Stimulated activated effector memory CD8-positive, alpha-beta T cell treated with anti-CD3 and anti-CD28 coated beads, Interleukin-12 subunit alpha, Interleukin-12 subunit beta, amount 100 ng/mL, for 72 hours (primary cell): ENCODE results near the gene SH3RF3.

Experiments
- ATAC-seq: fragments of 150-1000 bp; cut with Tn5 transposase; 2 replicates; pipeline ENCODE4 v1.10.0; 2021
- DNase-seq, 2 donors: peaks; one replicate each; pipeline ENCODE4 v3.0.0; 2021 to 2022; ENCODE audit warnings: low spot score in 2 of 2
- H3K27ac Mint-ChIP-seq: one replicate; pipeline ENCODE4 v1.8.0; 2022; ENCODE audit warnings: mild to moderate bottlenecking, mixed read lengths
- H3K36me3 Mint-ChIP-seq: one replicate; pipeline ENCODE4 v1.8.0; 2022; ENCODE audit warnings: mild to moderate bottlenecking, mixed read lengths
- H3K4me1 Mint-ChIP-seq: one replicate; pipeline ENCODE4 v1.8.0; 2022; ENCODE audit warnings: mixed read lengths
- H3K4me3 Mint-ChIP-seq: one replicate; pipeline ENCODE4 v1.8.0; 2022; ENCODE audit warnings: mild to moderate bottlenecking, mixed read lengths
- H3K9me3 Mint-ChIP-seq: one replicate; pipeline ENCODE4 v1.8.0; 2022; ENCODE audit warnings: mixed read lengths

The SH3RF3 gene

DNA sequence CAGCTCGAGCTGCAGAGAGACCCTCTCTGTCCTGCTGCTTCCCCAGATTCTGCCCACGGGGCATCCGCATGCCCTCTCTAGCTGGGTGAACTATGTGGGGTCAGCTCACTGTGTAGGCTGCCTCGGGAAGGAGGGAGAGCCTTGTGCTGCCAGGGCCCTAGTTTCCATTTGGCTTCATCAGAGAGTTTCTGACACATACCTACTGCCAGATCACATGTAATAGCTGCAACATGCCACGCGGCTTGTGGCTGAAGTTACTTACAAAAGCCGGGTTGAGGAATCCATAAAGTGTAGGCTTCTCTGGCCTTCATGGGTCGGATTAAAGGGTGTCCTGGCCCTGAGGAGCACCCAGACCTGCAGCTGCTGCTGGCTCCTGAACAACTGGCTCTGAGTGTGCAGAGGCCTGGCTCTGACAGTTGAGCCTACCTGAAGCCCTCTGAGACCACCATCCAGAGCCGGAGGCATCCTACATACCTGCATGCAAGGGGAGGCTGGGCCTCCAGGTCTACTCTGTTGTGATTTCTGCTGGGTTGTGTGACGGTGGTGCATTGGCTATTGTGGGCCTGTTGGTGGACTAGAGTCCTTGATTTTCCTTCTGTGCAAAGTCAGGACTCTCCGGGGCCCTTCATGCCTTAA, 130.0 kb downstream of the SH3RF3 start:
- DNase-seq: no peak
- no peaks in the 10 kb centered on the region for H3K36me3 Mint-ChIP-seq
- no peaks in the 10 kb centered on the region for H3K9me3 Mint-ChIP-seq
- H3K4me1 Mint-ChIP-seq: no peaks in the 10 kb centered on the region
- H3K4me3 Mint-ChIP-seq: no peak overlapping the region
- ATAC-seq: no peak
- H3K27ac Mint-ChIP-seq: no peak overlapping the region

DNA sequence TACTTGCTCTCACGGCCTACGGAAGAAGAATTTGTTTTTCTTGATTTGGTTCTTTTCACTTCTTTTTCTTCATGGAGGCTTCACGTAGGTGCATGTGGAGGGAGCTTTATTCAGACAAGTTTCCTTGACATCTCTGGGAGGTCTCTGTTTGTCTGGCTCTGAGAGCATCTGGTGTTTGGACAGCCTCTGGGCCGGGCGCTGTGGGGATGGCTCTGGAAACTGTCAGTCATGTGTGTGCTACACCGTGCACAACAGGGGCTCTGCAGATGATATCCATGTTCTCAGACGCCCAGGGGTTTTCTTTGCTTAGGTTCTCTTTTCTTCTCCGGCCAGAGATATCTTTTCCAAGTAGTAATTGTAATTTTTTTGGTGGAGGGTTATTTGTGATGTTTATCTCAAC, 130.7 kb downstream of the SH3RF3 start:
- H3K36me3 Mint-ChIP-seq: no peaks in the 10 kb centered on the region
- H3K4me1 Mint-ChIP-seq: no peaks in the 10 kb centered on the region
- H3K27ac Mint-ChIP-seq: no peak overlapping the region
- ATAC-seq (no peak), DNase-seq (no peak)
- no peak overlapping the region for H3K4me3 Mint-ChIP-seq
- H3K9me3 Mint-ChIP-seq: no peaks in the 10 kb centered on the region

DNA sequence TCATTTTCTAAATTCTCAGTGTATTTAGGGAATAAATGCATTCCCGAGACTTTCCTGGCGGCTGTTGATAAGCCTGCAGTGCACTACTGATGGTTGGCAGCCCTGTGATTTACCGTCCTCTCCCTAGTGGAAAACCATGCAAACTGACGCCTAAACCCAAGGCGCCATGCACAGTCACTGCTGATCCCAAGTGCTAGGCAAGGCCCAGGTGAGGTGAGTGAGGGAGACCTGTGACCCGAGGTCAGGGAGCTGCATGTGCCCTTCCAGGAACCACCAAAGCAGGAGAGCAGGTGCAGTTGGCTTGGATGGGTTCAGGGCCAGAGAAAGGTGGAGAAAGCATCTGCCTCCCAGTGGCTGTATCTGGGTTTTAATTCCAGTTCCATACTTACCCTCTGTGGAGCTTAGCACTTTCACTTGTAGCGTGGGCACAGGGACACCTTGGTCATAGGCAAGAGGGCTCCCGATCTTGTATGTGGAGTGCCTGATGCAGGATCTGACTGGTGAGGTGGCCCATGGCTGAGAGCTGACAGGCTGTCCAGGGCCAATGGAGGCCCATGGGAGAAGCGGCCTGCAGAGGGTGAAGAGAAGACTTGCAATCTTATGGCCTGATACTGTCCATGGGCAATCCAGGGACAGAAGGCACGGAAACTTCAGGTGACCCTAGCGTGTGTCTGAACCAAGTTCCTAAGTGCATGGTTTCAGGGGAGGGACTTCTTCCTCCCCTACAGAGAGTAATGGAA, 131.3 kb downstream of the SH3RF3 start:
- no peaks in the 10 kb centered on the region for H3K4me1 Mint-ChIP-seq
- DNase-seq (no peak), ATAC-seq (no peak)
- no peak overlapping the region for H3K4me3 Mint-ChIP-seq
- no peaks in the 10 kb centered on the region for H3K36me3 Mint-ChIP-seq
- no peaks in the 10 kb centered on the region for H3K9me3 Mint-ChIP-seq
- H3K27ac Mint-ChIP-seq: no peak overlapping the region

DNA sequence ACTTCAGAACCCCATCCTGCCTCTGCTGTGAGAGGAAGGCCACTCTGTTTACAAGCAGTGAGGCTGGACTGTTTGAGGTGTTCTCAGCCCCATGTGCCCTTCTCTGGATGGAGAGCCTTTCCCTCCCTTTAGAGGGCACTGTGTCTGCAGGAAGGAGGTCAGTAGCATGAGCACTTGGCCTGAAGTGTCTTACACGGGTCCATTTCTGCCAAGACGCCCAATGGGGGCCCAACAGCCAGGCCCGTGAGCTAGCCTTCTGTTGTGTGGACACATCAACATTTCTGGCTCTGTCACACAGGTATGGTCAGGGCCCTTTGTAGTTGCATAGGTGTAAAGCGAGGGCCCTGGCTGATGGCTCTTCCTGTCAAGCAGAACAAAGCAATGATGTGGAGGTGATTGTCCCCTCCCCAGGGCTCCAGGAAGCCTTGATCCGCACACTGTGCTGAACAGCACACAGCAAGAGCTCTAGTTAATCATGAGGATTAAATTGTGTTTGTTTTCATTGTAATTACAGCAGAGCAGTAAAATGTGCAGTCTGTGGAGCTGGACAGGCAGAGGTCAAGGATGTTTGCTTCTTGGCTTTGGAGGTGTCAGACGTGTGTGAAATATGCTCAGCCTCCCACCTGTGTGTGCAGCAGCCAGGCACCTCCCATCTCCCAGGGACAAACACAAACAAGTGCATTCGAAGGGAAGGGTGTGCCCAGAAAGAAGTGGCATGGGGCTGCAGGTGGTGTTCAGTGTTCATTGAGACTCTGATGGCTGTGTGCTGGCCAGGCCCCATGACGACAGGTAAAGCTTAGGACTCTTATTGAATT, 132.1 kb downstream of the SH3RF3 start:
- Mint-ChIP-seq H3K4me1 (no peaks in the 10 kb centered on the region), H3K9me3 (no peaks in the 10 kb centered on the region), H3K4me3 (no peak overlapping the region), H3K27ac (no peak overlapping the region), H3K36me3 (no peaks in the 10 kb centered on the region)
- ATAC-seq (no peak), DNase-seq (no peak)

DNA sequence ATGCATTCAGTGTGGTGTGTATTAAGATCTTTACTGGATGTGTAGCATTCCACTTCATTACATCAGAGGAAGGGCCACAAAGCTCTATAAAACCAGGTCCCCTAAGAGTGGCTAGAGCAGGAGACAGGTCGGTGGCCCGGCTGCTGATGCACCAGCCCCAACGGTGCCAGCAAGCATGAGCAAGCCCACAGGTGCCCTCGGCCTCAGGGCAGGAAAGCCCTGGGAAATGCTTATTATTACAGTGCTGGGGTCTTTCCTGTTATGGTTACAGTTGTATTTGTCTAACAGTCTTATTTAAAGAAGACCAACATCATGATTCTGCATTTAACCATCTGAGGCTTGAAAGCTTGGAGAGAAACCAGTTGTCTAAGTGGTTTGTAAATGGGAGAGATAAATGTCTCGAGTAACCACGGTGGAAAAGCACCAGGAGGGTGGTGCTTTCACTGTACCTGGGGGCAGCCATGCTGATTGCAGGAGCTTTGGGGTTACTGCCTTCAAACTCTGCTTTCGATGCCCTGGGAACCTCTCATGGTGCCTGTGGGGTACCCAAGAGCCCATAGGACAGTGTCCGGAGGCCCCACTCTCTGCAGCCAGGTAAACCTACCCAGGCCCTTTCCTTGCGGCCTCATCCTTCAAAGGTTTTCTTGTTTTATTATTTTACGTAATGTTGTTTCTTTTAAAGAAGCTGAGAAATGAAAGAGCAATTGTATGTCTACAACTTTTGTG, 133.1 kb downstream of the SH3RF3 start:
- Mint-ChIP-seq H3K9me3 (no peaks in the 10 kb centered on the region), H3K4me3 (no peak overlapping the region), H3K36me3 (no peaks in the 10 kb centered on the region), H3K4me1 (no peaks in the 10 kb centered on the region), H3K27ac (no peak overlapping the region)
- ATAC-seq (no peak), DNase-seq (no peak)

DNA sequence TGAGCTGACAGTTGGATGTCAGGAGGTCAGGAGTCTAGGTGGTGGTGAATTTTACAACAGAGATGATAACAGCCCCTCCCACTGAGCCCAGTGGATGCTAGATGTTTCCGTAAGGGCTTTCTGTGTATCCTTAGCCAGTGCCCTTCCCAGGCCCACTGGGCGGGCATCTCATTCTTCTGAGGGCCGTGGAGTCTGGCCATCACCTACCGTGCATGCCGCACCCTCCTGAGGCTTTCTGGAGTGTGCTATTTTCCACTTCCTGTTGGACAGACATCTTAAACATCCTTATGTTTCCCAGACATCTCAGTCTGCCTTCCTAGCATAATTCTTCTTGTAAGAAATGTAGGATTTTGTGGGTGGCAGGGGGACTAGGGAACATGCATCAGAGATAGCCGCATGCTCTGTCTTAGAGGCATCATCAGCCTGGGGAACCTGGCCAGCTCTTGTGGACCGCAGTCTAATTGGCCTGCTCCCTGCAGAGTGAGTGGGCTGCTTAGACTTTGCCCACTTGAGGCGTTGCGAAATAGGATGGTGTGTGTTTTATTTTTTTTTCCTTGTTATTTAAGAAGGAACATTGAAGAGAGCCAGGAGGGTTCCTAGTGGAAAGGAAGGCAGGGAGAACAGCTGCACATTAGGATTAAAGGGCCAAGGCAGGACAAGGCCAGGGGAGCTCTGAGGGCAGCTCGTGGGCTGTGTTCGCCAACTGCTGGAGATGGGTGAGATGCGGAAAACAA, 135.8 kb downstream of the SH3RF3 start:
- ATAC-seq (no peak), DNase-seq (no peak)
- H3K9me3 Mint-ChIP-seq: no peaks in the 10 kb centered on the region
- H3K4me1 Mint-ChIP-seq: no peaks in the 10 kb centered on the region
- H3K36me3 Mint-ChIP-seq: no peaks in the 10 kb centered on the region
- no peak overlapping the region for H3K27ac Mint-ChIP-seq
- H3K4me3 Mint-ChIP-seq: no peak overlapping the region

DNA sequence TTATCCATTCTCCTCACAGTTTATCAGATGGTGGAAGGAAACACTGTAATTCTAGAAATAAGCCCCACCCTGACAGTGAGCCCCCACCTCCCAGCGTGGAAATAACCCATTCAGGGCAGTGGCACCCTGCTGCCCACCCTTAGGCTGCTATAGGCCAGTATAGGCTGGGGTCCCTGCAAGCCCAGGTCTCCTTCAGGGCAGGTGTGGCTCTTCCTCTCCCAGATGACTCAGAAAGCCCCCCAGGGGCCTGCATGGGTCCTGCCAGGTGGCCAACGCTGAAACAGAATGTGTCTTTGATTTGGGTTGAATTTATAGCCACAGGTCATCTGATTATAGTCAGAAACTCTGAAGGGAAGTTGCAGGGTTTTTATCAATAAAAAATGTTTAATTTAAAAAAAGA, 136.4 kb downstream of the SH3RF3 start:
- H3K36me3 Mint-ChIP-seq: no peaks in the 10 kb centered on the region
- H3K4me3 Mint-ChIP-seq: no peak overlapping the region
- H3K4me1 Mint-ChIP-seq: no peaks in the 10 kb centered on the region
- DNase-seq (no peak), ATAC-seq (no peak)
- no peaks in the 10 kb centered on the region for H3K9me3 Mint-ChIP-seq
- no peak overlapping the region for H3K27ac Mint-ChIP-seq

DNA sequence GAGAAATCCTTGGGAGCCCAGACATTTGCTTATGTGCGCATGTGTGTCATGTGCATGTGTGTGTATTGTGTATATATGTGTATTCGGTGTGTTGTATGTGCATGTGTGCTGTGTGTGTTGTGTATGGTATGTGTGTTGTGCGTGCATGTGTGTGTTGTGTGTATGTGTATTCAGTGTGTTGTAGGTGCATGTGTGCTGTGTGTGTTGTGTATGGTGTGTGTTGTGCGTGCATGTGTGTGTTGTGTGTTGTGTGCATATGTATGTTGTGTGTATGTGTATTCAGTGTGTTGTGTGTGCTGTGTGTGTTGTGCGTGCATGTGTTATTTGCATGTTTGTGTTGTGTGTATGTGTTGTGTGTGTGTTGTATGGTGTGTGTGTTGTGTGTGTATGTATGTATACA, 136.9 kb downstream of the SH3RF3 start:
- H3K9me3 Mint-ChIP-seq: no peaks in the 10 kb centered on the region
- no peak overlapping the region for H3K4me3 Mint-ChIP-seq
- no peaks in the 10 kb centered on the region for H3K36me3 Mint-ChIP-seq
- no peak overlapping the region for H3K27ac Mint-ChIP-seq
- no peaks in the 10 kb centered on the region for H3K4me1 Mint-ChIP-seq
- no peak for DNase-seq
- ATAC-seq: no peak

DNA sequence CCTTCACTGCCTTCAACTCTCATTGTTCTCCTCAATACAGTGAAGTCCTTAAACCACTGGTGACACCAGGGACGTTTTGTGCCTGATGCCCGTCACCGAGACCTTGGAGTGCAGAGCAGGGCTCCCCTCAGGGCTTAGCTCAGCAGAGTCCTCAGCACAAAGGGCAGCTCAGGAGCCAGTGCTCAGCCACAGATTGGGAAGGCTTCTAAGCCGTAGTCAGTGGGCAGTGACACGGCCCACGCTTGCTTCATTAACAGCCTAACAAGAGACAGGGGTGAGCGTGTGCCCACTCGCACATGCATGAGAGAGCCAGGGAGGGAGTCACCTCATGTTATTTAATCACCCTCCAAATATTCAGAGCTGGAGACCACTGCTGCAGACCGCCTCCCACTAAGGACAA, 137.5 kb downstream of the SH3RF3 start:
- Mint-ChIP-seq H3K27ac (no peak overlapping the region), H3K4me3 (no peak overlapping the region), H3K9me3 (no peaks in the 10 kb centered on the region), H3K4me1 (no peaks in the 10 kb centered on the region), H3K36me3 (no peaks in the 10 kb centered on the region)
- ATAC-seq (no peak), DNase-seq (no peak)

DNA sequence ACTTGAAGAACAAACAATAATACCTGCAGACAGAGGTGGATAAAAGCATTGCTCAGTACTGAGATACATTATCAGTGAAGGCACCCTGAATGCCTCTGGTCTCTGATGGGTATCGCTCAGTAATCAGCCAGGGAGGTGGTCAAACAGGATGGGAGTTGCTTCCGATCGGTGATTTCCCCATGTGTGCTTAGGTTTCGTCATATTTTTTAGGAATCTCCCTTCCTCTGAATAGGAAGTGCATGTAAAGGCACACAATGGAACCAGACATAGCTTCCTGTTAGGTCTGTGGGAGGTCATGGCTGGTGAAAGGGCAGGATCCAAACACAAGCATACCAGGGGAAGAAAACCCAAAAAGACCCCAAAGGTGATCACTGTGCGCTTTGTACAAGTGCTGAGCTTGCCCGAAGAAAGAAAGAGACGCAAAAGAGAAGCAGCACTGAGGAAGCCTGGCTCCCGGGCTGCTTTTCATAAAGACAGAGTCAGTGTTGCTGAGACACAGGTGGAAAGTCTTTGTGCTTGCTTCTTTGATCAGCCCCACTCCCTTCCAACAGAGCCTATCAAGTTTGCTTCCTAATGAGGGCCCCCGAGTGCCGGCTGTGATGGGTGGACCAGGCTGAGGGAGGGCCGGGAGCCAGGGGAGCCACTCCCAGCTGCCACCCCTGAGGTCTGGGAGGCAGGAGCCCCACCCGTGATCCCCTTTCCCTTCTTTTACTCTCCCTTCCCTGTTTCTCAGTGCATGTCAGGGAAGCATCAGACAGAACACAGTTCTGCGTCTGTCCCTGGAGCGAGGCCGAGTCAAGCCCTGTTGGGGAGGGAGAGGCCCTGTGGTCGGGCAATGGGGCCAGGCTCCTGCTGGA, 138.2 kb downstream of the SH3RF3 start:
- H3K36me3 Mint-ChIP-seq: no peaks in the 10 kb centered on the region
- H3K4me1 Mint-ChIP-seq: no peaks in the 10 kb centered on the region
- H3K27ac Mint-ChIP-seq: no peak overlapping the region
- ATAC-seq: no peak
- no peak for DNase-seq
- no peak overlapping the region for H3K4me3 Mint-ChIP-seq
- no peaks in the 10 kb centered on the region for H3K9me3 Mint-ChIP-seq

DNA sequence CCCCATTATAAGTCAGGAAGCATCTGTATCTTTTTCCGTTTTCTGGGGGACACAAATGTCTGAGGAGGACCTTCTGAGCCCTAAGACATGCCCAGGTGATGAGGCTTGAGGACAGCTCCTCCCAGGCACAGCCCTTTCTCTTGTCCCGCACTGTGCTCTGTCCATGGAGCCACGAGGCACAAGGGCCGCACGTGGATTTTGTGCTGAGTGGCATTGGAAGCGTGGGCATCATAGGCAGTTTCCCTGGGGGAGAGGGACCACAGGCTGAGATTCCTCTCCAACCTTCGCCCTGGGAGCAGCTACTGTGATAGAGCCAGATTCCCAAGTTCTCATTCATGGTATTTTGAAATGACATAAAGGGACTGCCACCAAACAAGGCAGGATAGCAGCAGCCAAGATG, 139.9 kb downstream of the SH3RF3 start:
- Mint-ChIP-seq H3K9me3 (no peaks in the 10 kb centered on the region), H3K36me3 (no peaks in the 10 kb centered on the region), H3K4me1 (no peaks in the 10 kb centered on the region), H3K27ac (no peak overlapping the region), H3K4me3 (no peak overlapping the region)
- no peak for DNase-seq
- ATAC-seq: no peak

DNA sequence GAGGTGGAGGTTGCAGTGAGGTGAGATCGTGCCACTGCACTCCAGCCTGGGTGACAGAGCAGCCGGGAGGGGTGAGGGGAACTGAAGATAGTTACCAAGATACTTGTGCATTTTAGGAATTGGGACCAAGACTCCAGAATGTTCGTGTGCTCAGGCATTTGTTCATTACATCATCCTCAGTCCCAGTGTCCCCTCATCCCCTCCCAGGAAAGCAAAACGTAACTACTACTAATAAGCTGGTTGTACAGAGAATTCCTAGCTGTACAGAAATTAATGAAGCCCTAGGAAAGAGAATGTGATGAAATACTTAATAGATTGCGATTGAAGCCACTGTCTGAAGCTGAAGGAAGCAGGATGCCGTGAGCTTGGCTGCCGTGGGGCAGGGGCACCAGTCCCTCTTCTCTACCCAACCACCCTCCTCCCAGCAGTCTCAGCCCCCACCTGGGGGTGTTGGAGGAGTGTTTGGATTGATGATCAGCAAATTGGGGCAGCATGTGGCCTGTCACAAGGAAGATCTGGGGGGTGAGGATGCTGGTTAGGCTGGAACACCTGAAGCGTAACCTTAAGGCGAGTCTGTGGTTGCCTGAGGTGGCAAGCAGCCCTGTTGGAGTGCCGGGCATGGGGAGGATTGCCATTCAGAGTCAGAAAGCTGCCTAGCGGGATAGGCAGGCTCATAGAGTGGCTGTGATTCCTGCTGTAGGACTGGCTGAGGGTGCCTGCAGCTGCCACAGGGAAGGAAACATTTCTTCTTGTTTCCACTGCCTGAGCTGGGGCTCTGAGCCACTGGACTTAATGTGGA, 140.9 kb downstream of the SH3RF3 start:
- no peaks in the 10 kb centered on the region for H3K4me1 Mint-ChIP-seq
- DNase-seq: no peak
- H3K36me3 Mint-ChIP-seq: no peaks in the 10 kb centered on the region
- no peak overlapping the region for H3K4me3 Mint-ChIP-seq
- no peak for ATAC-seq
- no peak overlapping the region for H3K27ac Mint-ChIP-seq
- no peaks in the 10 kb centered on the region for H3K9me3 Mint-ChIP-seq

DNA sequence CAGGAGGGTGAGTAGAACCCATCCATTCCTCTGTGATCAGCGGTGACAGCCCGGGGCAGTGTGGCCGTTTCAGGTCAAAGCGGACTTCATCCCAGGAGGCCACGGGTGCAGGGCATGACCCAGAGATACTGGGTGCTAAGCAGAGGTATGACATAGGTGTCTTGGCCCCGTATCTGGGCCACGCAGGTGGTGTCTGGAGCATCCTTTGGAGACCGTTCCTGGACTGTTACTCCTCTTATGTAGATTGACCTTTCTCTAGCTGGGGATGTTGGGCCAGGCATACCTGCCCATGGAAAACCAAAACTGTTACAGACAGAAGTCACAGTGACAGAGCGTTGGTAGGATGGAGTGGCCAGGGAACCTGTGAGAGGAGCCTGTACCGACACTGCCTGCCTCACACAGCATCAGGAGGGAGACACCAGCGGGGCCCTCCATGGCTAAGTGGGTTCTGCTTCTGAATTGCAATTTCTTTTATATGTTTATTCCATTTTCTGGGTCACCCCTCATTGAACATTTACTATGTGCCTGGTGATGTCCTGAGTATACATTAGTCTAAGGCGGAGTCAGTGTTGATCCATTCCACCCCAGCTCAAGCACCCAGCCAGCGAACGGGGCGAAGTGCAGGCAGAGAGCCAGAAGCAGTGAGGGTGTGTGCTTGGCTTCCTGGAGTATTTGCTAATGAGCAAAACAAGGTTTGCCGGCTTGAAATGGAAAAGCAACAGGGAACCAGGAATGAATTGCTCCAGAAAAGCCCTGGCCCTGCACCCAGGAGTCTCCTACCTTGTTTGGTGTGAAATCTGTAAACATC, 141.7 kb downstream of the SH3RF3 start:
- H3K27ac Mint-ChIP-seq: no peak overlapping the region
- ATAC-seq (no peak), DNase-seq (no peak)
- H3K9me3 Mint-ChIP-seq: no peaks in the 10 kb centered on the region
- no peaks in the 10 kb centered on the region for H3K4me1 Mint-ChIP-seq
- no peaks in the 10 kb centered on the region for H3K36me3 Mint-ChIP-seq
- no peak overlapping the region for H3K4me3 Mint-ChIP-seq
